Thyroid gland (tissue), 4 donors: ENCODE measurements around the gene COL6A3. TPM values are rescaled to one million over a fixed set of nuclear protein-coding genes. Genes with fewer than 3 reads are reported as not detected.

Experiments used
- DNase-seq, 2 donors: peaks; one replicate each; pipeline ENCODE4 v3.0.0-alpha.2; 2019
- H3K27ac ChIP-seq, 3 donors: fragments of 200-600 bp; sonication (generic); 1 replicate in 2 of 3; 2 replicates in 1 of 3; pipeline ENCODE4 v1.5.1; 2016 to 2019; ENCODE audit warnings: mild to moderate bottlenecking in 1 of 3, moderate library complexity in 1 of 3
- H3K27me3 ChIP-seq: fragments of 200-600 bp; sonication (generic); one replicate; pipeline ENCODE4 v1.5.1; 2019
- H3K36me3 ChIP-seq, 2 donors: fragments of 200-600 bp; sonication (generic); one replicate each; pipeline ENCODE4 v1.5.1; 2016 to 2019
- H3K4me1 ChIP-seq, 2 donors: fragments of 200-600 bp; sonication (generic); one replicate each; pipeline ENCODE4 v1.5.1; 2017 to 2019
- H3K4me3 ChIP-seq, 3 donors: fragments of 200-600 bp; sonication (generic); replicated peaks in 1 of 3; 1 replicate in 2 of 3; 2 replicates in 1 of 3; pipeline ENCODE4 v1.5.1; 2016; ENCODE audit warnings: mild to moderate bottlenecking in 1 of 3
- H3K9me3 ChIP-seq: fragments of 200-600 bp; sonication (generic); one replicate; pipeline ENCODE4 v1.5.1; 2017
- POLR2A ChIP-seq, 2 donors: fragments of 450-650 bp; IDR thresholded peaks; one replicate each; pipeline ENCODE4 v1.6.1; 2017; ENCODE audit warnings: antibody characterized with exemption in 2 of 2, mild to moderate bottlenecking in 2 of 2, moderate library complexity in 1 of 2
- WGBS, 2 donors: methylation state at CpG; one replicate each; pipeline ENCODE4 v1.1.5; 2017; 5-methylcytosine and 5-hydroxymethylcytosine counted together
- intact Hi-C: fragments of 100-400 bp; cut with DNase I; formaldehyde crosslinking; loops from one replicate; pipeline ENCODE4 v1.15.1; 2023
- total RNA-seq, 4 donors: library from RNA; depleted of rRNA; stranded (reverse); fragments of >200 nt; gene quantifications; one replicate each; pipeline ENCODE4 v1.2.3, GENCODE V29; 2016
- TF ChIP-seq, protein P1 (sequence below), 6 experiments: fragments of 200-600 bp in 3 of 6; fragments of 450-650 bp in 3 of 6; sonication (generic) in 3 of 6; IDR thresholded peaks; one replicate each; pipeline ENCODE4 v1.5.1; 2016 to 2019; ENCODE audit warnings: antibody characterized with exemption in 6 of 6, mild to moderate bottlenecking in 2 of 6, inconsistent platforms in 1 of 6, moderate library complexity in 1 of 6

COL6A3 gene
- total RNA-seq, 4 donors from 2014 or later: 82.6 to 168 (median 146) TPM

DNA sequence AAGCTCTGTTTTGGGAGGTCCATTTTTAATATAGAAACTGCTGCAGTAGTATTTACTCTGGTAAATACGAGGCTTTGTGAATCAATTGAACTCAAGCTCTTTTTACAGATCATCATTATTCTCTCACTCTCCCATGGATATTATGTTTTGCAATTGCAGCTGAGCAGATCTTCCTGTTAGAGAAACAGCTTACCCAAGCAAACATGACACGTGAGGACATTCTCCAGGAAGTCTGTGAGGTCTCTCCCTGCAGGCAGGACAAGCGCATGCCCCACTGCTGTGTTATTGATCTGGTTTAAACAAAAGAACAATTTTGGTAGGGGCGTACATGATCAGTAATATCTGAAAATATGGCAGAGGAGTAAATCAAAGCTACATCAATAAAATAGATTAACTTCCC lies 72.1 kb downstream of the COL6A3 start:
- no peaks in the 10 kb centered on the region for H3K36me3 ChIP-seq
- 72 to 82% methylated on average over 4 of the region's 4 CpGs for WGBS, 2 donors
- H3K4me1 ChIP-seq: no peaks in the 10 kb centered on the region
- H3K27me3 ChIP-seq: no peaks in the 10 kb centered on the region
- DNase-seq: no peak
- no peak overlapping the region for H3K4me3 ChIP-seq
- TF ChIP-seq, protein P1, sequence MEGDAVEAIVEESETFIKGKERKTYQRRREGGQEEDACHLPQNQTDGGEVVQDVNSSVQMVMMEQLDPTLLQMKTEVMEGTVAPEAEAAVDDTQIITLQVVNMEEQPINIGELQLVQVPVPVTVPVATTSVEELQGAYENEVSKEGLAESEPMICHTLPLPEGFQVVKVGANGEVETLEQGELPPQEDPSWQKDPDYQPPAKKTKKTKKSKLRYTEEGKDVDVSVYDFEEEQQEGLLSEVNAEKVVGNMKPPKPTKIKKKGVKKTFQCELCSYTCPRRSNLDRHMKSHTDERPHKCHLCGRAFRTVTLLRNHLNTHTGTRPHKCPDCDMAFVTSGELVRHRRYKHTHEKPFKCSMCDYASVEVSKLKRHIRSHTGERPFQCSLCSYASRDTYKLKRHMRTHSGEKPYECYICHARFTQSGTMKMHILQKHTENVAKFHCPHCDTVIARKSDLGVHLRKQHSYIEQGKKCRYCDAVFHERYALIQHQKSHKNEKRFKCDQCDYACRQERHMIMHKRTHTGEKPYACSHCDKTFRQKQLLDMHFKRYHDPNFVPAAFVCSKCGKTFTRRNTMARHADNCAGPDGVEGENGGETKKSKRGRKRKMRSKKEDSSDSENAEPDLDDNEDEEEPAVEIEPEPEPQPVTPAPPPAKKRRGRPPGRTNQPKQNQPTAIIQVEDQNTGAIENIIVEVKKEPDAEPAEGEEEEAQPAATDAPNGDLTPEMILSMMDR (IDR thresholded peaks at IDR 0.05): no peak
- TF ChIP-seq POLR2A (IDR thresholded peaks at IDR 0.05): no peak
- intact Hi-C loops: no loop called here
- H3K9me3 ChIP-seq: no peaks in the 10 kb centered on the region
- H3K27ac ChIP-seq: no peak overlapping the region

DNA sequence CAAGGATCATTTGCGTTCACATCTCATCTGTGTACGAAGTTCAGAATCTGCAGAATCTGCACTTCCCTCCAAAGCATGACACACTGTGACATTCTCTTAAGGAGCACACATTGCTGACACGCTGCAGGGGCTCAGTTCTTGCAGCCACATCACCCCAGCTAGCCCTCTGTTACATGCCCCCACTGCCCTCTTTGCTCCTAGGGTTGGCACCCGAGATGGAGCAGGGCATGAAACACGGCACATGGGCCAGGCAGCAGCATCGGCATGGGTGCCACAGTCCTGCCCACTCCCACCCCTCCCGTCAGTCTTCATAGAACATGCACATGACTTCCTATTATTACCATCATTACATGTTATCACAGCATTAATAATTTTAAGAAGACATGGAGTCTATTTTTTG lies 76.4 kb downstream of the COL6A3 start:
- Histone ChIP-seq H3K36me3 (no peaks in the 10 kb centered on the region), H3K9me3 (no peaks in the 10 kb centered on the region), H3K4me1 (no peaks in the 10 kb centered on the region), H3K27me3 (no peaks in the 10 kb centered on the region), H3K27ac (no peak overlapping the region), H3K4me3 (no peak overlapping the region)
- DNase-seq: no peak
- TF ChIP-seq, protein P1 (IDR thresholded peaks at IDR 0.05): no peak
- TF ChIP-seq POLR2A (IDR thresholded peaks at IDR 0.05): no peak
- WGBS, 2 donors: 90 to 94% methylated on average over 7 of the region's 7 CpGs
- intact Hi-C loops: no loop called here

DNA sequence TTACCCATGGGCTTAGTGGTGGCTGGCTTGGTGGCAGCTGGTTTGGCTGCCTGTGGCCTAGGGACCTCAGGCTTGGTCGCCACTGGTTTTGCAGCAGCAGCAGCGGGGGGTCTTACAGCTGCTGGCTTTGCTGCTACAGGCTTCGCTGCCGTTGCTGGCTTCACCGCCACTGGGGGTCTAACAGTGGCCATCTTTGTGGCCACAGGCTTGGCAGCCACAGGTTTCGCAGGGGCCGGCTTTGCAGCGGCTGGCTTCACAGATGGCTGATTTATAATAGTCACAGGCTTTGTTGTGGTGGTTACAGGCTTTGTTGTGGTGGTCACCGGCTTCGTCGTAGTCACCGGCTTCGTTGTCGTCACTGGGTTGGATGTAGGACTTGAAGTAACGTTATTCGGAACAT lies 77.8 kb downstream of the COL6A3 start:
- Histone ChIP-seq H3K9me3 (no peaks in the 10 kb centered on the region), H3K4me3 (no peak overlapping the region), H3K27me3 (no peaks in the 10 kb centered on the region), H3K36me3 (no peaks in the 10 kb centered on the region), H3K4me1 (no peaks in the 10 kb centered on the region), H3K27ac (no peak overlapping the region)
- no peak for DNase-seq
- TF ChIP-seq, protein P1 (IDR thresholded peaks at IDR 0.05): no peak
- TF ChIP-seq POLR2A (IDR thresholded peaks at IDR 0.05): no peak
- intact Hi-C loops: no loop called here
- WGBS, 2 donors: 91 to 96% methylated on average over 15 to 16 of the region's 16 CpGs

DNA sequence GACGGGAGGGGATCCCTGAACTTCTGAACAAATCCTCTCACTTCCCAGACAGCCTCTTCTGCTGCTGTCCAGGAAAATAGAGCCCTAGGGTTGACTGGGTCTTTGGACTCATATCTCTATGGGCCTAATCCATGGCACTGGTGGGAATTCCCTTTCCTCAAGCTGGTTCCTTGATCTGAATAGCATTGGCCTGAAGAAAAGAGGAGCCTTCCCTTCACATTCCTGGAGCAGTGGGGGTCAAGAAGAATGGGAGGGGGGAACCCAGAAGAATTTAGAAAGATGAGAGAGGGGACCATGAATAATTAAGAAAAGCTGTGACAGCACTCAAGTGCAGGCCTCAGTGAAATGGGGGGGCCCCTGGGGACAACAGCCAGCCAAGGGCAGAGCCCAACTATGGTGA lies 80.2 kb downstream of the COL6A3 start:
- H3K36me3 ChIP-seq: no peaks in the 10 kb centered on the region

DNA sequence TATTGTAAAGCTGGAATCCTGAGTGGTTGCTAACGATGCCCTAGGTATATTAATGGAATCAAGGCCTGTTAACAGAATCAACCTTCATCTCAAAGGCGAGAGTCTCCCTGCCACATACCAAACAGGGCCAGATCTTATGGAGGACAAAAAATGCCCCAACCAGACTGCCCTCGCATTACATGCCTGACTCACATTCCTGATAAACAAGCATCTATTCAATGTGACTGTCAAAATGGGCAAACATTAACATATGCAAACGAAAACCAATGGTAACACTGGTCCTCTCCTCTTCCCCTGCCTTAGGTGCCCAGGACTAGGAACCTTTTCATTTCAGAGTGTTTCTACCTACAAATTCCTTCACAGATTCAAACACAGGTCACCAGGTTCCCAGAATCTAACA lies 83.4 kb downstream of the COL6A3 start:
- Histone ChIP-seq H3K9me3 (no peaks in the 10 kb centered on the region), H3K4me3 (no peak overlapping the region), H3K4me1 (peaks cover 0 to 8% of the 10 kb centered on the region in 2 donors), H3K36me3 (no peaks in the 10 kb centered on the region), H3K27me3 (no peaks in the 10 kb centered on the region), H3K27ac (no peak overlapping the region)
- WGBS, 2 donors: 73 to 76% methylated on average over 4 of the region's 4 CpGs
- no peak for DNase-seq
- intact Hi-C loops: no loop called here
- TF ChIP-seq, protein P1 (IDR thresholded peaks at IDR 0.05): no peak
- no peak for TF ChIP-seq POLR2A (IDR thresholded peaks at IDR 0.05)

More for the DNA sequence above, 80.2 kb downstream of the COL6A3 start:
- H3K27me3 ChIP-seq: no peaks in the 10 kb centered on the region
- intact Hi-C loops: no loop called here
- no peak overlapping the region for H3K4me3 ChIP-seq
- H3K27ac ChIP-seq: no peak overlapping the region
- no peak for DNase-seq
- H3K4me1 ChIP-seq: no peaks in the 10 kb centered on the region
- 92 to 100% methylated on average over 1 of the region's 1 CpG for WGBS, 2 donors
- no peaks in the 10 kb centered on the region for H3K9me3 ChIP-seq
- no peak for TF ChIP-seq POLR2A (IDR thresholded peaks at IDR 0.05)
- TF ChIP-seq, protein P1 (IDR thresholded peaks at IDR 0.05): no peak
